Stimulated activated CD8-positive, alpha-beta memory T cell treated with anti-CD3 and anti-CD28 coated beads, Interleukin-15, amount 100 ng/mL, for 4 hours (primary cell): ENCODE results near the gene AP3S2.
"Not testable (repeated sequence)": the region's sequence is repeated elsewhere in the genome, so short reads cannot be mapped to it uniquely, and the experiment has no call there.

Experiments used
- DNase-seq, 2 donors: peaks; one replicate each; pipeline ENCODE4 v3.0.0-alpha.2; 2020; ENCODE audit warnings: low read depth in 2 of 2

AP3S2 gene

GRCh38 chr15:89834465-89835175 is 59.2 kb downstream of the AP3S2 start:
- not testable (repeated sequence) for DNase-seq

- no peak for DNase-seq
Measured at GRCh38 chr15:89833966-89834365, 59.8 kb downstream of the AP3S2 start.

- DNase-seq = no peak
Measured at GRCh38 chr15:89830639-89831038, 63.2 kb downstream of the AP3S2 start.

GRCh38 chr15:89829616-89830440 is 64.0 kb downstream of the AP3S2 start:
- DNase-seq = no peak

GRCh38 chr15:89829161-89829560 is 64.6 kb downstream of the AP3S2 start:
- DNase-seq = no peak

GRCh38 chr15:89828281-89829145 is 65.3 kb downstream of the AP3S2 start:
- DNase-seq = no peak

- DNase-seq = no peak
Measured at GRCh38 chr15:89827829-89828228, 66.0 kb downstream of the AP3S2 start.

GRCh38 chr15:89826671-89827655 is 66.8 kb downstream of the AP3S2 start:
- no peak for DNase-seq

- DNase-seq = no peak
Measured at GRCh38 chr15:89825271-89825940, 68.4 kb downstream of the AP3S2 start.

- DNase-seq = no peak
Measured at GRCh38 chr15:89824607-89824867, 69.3 kb downstream of the AP3S2 start.

GRCh38 chr15:89823836-89824606 is 69.8 kb downstream of the AP3S2 start:
- DNase-seq = no peak

GRCh38 chr15:89822951-89823711 is 70.7 kb downstream of the AP3S2 start:
- DNase-seq = no peak

- DNase-seq = no peak
Measured at GRCh38 chr15:89822611-89822950, 71.2 kb downstream of the AP3S2 start.

GRCh38 chr15:89822026-89822425 is 71.8 kb downstream of the AP3S2 start:
- DNase-seq = no peak

GRCh38 chr15:89820666-89821611 is 72.9 kb downstream of the AP3S2 start:
- DNase-seq = no peak

GRCh38 chr15:89818287-89818686 is 75.5 kb downstream of the AP3S2 start:
- no peak for DNase-seq

- no peak for DNase-seq
Measured at GRCh38 chr15:89817701-89818280, 76.0 kb downstream of the AP3S2 start.

- DNase-seq = no peak
Measured at GRCh38 chr15:89815769-89816168, 78.0 kb downstream of the AP3S2 start.
